A673 (cell line): ENCODE measurements around the gene EFCAB6.

Source experiments
- EZH2 ChIP-seq: fragments of 200-600 bp; sonication (generic); IDR thresholded peaks from 2 replicates; pipeline ENCODE4 v1.6.1; 2017; ENCODE audit warnings: borderline replicate concordance, low read depth, mild to moderate bottlenecking, mixed read lengths, antibody characterized with exemption, low read length; ENCODE audit not compliant: poor library complexity, severe bottlenecking
- TF ChIP-seq, protein P1 (sequence below): fragments of 300-800, 200-600 bp; sonication (generic); conservative IDR thresholded peaks from 2 replicates; pipeline ENCODE4 v1.5.1; 2017; ENCODE audit warnings: low read depth, mild to moderate bottlenecking, antibody characterized with exemption, low read length, moderate library complexity, mixed read lengths

DNA sequence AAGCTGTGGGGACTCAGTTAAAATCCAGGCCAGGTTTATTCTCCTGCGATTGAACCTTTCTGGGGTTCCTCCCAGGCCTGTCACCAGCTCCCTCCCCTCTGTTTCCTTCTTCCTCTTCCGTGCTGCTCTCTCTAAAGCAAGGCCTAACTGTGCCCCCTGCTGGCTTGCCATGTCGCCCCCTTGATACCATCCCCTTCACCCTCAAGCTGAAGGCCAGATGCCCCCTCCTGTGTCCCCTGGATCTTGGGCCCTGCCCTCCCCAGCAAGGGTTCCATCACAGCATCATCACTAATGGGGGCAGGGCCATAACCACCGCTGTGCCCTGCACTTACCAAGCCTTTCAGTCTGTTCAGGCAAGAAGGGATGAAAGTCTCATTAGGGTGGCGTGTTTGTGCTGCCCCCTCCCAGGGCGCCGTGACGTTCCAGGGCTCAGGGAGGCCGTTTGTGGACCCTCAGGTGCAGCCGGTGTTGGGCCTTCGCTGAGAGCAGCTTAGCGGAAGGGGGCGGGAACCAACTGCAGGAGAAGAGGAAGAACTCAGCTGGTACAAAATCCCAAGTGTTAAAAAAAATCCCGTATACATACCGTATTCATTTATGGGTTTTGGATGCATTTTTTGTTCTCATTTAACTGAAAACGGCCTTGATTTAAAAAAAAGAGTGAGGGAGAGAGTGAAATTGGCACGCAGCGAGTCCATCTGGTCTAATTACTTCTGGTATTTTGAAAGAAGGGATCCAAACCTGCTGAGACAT lies 330.4 kb downstream of the EFCAB6 start:
- TF ChIP-seq, protein P1, sequence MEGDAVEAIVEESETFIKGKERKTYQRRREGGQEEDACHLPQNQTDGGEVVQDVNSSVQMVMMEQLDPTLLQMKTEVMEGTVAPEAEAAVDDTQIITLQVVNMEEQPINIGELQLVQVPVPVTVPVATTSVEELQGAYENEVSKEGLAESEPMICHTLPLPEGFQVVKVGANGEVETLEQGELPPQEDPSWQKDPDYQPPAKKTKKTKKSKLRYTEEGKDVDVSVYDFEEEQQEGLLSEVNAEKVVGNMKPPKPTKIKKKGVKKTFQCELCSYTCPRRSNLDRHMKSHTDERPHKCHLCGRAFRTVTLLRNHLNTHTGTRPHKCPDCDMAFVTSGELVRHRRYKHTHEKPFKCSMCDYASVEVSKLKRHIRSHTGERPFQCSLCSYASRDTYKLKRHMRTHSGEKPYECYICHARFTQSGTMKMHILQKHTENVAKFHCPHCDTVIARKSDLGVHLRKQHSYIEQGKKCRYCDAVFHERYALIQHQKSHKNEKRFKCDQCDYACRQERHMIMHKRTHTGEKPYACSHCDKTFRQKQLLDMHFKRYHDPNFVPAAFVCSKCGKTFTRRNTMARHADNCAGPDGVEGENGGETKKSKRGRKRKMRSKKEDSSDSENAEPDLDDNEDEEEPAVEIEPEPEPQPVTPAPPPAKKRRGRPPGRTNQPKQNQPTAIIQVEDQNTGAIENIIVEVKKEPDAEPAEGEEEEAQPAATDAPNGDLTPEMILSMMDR, result peak; percentile 22; the same call in 1 of the 2 replicates
- no peak for TF ChIP-seq EZH2
